Islet precursor cell (in vitro differentiated cells): ENCODE data around the gene NPHP4.

Source experiments
- DNase-seq: peaks from one replicate; pipeline ENCODE4 v3.0.0-alpha.2; 2018

The NPHP4 gene

GRCh38 chr1:5889462-5889861, 102.8 kb downstream of the NPHP4 start:
- DNase-seq: no peak

DNA sequence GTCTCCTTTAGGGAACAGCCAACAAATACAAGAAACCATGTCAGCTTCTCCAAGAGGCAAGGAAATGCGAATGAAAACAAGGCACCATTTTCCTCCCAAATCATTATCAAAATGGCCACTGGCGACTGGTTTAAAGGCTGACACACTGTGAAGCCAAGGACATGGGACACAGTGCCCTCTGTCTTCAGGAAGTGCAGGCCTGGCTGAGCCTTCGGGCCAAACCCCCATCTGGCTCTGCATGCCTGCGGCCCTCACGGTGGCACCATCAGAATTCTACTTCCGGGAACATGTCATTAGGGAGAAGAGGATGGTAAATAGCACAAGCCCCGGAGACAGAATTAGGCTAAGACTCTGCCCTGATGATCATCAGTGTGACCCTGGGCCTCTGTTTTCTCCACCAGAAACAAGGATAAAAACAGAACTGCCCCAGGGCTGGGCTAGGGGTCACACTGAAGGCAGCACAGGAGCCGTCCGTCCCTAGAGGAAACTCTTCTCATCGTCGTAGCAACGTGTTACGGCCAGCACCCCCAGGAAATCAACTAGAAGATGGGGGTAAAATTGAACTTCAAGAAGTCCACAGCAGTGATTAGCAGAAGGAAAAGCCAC, 103.5 kb downstream of the NPHP4 start:
- no peak for DNase-seq

DNA sequence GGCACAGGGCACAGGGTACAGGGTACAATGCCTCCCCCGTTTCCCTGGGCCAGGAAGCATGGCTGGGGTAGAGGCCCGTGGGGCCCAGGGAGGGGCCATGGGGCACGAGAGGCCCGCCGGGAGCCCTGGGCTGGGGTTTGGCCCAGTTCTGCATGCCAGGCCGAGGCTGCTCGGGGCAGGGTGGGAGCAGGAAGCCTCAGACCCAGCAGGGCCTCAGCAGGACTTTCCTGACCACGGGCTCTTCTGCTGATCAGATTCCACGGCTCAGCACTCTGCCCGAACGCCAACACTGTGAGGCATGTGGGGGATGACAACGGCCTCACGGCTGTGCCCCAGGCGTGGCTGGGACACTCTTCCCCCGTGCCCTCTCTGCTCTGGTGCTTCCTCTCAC, 104.3 kb downstream of the NPHP4 start:
- no peak for DNase-seq

GRCh38 chr1:5887349-5887970, 104.8 kb downstream of the NPHP4 start:
- no peak for DNase-seq

DNA sequence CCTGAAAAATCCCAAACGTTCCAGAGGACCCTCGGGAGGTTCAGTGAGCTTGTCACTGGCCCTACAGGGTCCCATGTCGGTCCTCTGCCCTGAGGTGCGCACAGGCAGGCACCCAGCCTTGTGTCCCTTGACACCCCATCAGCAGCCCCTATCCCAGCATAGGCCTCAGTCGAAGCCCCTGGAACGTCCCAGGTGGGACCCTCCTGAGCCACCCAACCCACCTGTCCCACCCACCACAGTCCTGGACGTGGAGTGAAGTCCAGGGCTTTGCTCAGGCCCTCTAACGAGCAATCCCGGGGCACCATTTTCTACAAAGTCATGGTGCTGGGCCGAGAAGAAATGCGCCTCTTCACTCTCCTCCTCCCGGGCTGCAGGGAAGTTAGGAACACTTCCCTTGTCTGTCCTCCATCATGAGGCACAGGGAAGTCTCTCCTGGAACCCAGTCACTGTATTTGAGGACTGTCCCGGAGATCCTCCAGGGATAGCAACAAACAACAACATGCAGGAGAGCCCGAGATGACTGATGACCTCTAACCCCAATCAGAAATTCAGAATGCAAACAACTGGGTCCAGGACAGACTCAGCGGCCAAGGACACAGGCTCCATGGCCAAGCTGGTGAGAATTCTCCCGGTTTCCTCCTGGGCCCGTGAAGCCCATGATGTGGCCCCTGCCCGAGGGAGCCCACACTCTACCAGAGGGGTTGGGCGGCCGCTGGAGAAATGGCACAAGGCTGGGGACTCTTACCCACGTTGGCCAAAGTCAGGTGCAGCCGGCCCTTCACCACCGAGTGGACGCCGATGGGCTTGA, 105.5 kb downstream of the NPHP4 start:
- no peak for DNase-seq

GRCh38 chr1:5886140-5886483, 106.1 kb downstream of the NPHP4 start:
- DNase-seq: no peak

GRCh38 chr1:5885471-5886139, 106.6 kb downstream of the NPHP4 start:
- DNase-seq: no peak

DNA sequence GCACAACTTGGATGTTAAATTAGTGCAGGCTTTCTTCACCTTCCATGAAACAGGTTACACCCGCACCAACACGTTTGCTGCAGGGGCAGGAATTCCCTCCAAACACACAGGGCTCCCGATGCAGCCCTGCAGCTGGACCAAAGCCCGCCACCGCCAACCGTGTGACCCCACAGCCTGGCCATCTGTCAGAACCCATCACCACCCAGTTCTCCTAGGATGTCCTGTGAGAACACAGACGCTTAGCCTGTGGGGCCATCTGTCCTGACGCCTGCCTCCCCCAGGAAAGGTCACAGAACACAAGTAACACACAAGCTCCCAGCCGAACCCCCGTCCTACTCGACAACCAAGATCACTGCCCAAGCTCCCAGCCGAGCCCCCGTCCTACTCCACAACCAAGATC, 108.1 kb downstream of the NPHP4 start:
- no peak for DNase-seq

- no peak for DNase-seq
Observed at GRCh38 chr1:5883129-5884048, 108.8 kb downstream of the NPHP4 start.

GRCh38 chr1:5882367-5883128, 109.7 kb downstream of the NPHP4 start:
- DNase-seq: no peak

GRCh38 chr1:5881526-5882222, 110.6 kb downstream of the NPHP4 start:
- DNase-seq: no peak

- DNase-seq: no peak
Observed at GRCh38 chr1:5880630-5881405, 111.4 kb downstream of the NPHP4 start.

GRCh38 chr1:5879421-5879820, 112.8 kb downstream of the NPHP4 start:
- no peak for DNase-seq

DNA sequence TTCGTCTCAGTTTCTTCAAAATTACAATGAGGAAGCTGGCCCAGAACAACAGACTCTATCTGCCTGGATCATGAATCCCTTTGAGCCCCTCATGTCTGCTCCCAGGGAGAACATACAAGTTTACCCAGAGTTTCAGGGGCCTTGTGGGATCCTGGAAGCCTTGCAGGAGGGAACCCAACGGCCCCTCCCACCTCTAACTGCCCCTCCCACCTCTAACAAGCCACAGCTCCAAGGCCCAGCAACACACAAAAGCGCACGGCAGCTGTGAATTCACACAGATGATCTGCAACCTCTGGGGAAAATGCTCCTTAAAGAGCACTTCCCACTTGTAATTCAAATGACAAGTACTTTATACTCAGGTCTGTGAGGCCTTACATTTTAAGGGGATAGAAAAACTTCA, 113.3 kb downstream of the NPHP4 start:
- DNase-seq: no peak

- DNase-seq: no peak
Observed at GRCh38 chr1:5877683-5878530, 114.3 kb downstream of the NPHP4 start.

- no peak for DNase-seq
Observed at GRCh38 chr1:5877001-5877400, 115.2 kb downstream of the NPHP4 start.

GRCh38 chr1:5876094-5876650, 116.1 kb downstream of the NPHP4 start:
- DNase-seq: no peak

DNA sequence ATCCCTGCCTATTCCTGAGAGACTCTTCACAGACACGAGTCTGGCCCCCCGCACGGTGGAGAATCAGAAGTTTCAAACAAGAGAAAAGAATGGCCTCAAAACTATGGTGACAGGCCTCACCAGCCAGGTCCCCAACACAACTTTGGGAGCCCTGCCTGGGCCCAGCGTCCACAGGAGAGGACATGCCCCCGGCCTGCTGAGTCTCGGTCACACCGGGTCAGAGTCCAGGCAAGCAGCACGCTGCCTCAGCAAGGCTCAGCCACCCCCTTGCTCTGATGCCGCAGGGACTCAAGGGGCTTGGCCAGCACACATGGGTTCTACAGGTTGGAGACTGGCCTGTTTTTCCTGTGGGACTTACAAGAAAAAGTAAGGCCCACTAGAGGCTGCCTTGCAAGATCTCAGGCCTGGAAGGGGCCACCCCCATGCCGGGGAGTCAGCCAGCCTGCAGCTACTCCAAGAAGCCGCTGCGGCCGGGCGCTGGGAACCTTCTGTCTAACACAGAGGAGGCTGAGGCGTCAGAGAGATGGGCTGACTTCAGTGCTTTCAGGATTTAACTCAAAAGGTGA, 116.8 kb downstream of the NPHP4 start:
- no peak for DNase-seq
